HL-60/S4 treated with phorbol 12-myristate 13-acetate at 8.2 ng/mL for 4 days and 3 days (cell line): Measurements from ENCODE around the gene SCN2A.

ENCODE experiments used
- in situ Hi-C: fragments of 300-500 bp; cut with MboI; formaldehyde crosslinking; loops from 2 replicates; pipeline ENCODE4 v1.15.0; 2022; ENCODE audit warnings: low sequenced_read_pairs

SCN2A gene

GRCh38 chr2:165410276-165410675 lies 171.1 kb downstream of the SCN2A start:
- in situ Hi-C loops = no loop called here

GRCh38 chr2:165414187-165414586 lies 175.0 kb downstream of the SCN2A start:
- in situ Hi-C loops = no loop called here

- in situ Hi-C loops = no loop called here
Observed at GRCh38 chr2:165417009-165417408, 177.8 kb downstream of the SCN2A start.

GRCh38 chr2:165420231-165420630 lies 181.0 kb downstream of the SCN2A start:
- in situ Hi-C loops = no loop called here

- in situ Hi-C loops = no loop called here
Observed at GRCh38 chr2:165423081-165423480, 183.9 kb downstream of the SCN2A start.

GRCh38 chr2:165425556-165425955 lies 186.3 kb downstream of the SCN2A start:
- in situ Hi-C loops = no loop called here

- in situ Hi-C loops = no loop called here
Observed at GRCh38 chr2:165427686-165428085, 188.5 kb downstream of the SCN2A start.

- in situ Hi-C loops = no loop called here
Observed at GRCh38 chr2:165428926-165429325, 189.7 kb downstream of the SCN2A start.

- in situ Hi-C loops = no loop called here
Observed at GRCh38 chr2:165431014-165431413, 191.8 kb downstream of the SCN2A start.

GRCh38 chr2:165432234-165432966 lies 193.2 kb downstream of the SCN2A start:
- in situ Hi-C loops = no loop called here

- in situ Hi-C loops = no loop called here
Observed at GRCh38 chr2:165434865-165435496, 195.8 kb downstream of the SCN2A start.

- in situ Hi-C loops = no loop called here
Observed at GRCh38 chr2:165435611-165436010, 196.4 kb downstream of the SCN2A start.

- in situ Hi-C loops = no loop called here
Observed at GRCh38 chr2:165436559-165436958, 197.3 kb downstream of the SCN2A start.

GRCh38 chr2:165440367-165440766 lies 201.2 kb downstream of the SCN2A start:
- in situ Hi-C loops = no loop called here
